SK-N-MC (cell line): ENCODE data around the gene ADIPOR2.

ENCODE experiments used
- DNase-seq: peaks from one replicate; pipeline ENCODE4 v3.0.0-alpha.2; 2011; ENCODE audit warnings: low read depth, low spot score
- H3K27ac ChIP-seq: fragments of 200-600 bp; sonication (generic); 2 replicates; pipeline ENCODE4 v1.5.1; 2016; ENCODE audit warnings: mixed run types
- H3K36me3 ChIP-seq: fragments of 200-600 bp; sonication (generic); 2 replicates; pipeline ENCODE4 v1.6.1; 2017; ENCODE audit warnings: antibody characterized with exemption, low read length, mixed read lengths; ENCODE audit not compliant: insufficient read depth
- H3K4me3 ChIP-seq: fragments of 200-600 bp; sonication (generic); 2 replicates; pipeline ENCODE4 v1.5.1; 2016
- H3K9ac ChIP-seq: fragments of 200-600 bp; sonication (generic); 2 replicates; pipeline ENCODE4 v1.8.0; 2017; ENCODE audit warnings: mixed run types, mixed read lengths; ENCODE audit not compliant: insufficient read length
- H3K9me3 ChIP-seq: fragments of 200-600 bp; sonication (generic); 2 replicates; pipeline ENCODE4 v1.6.1; 2017; ENCODE audit warnings: low read depth, mild to moderate bottlenecking, antibody characterized with exemption, low read length, moderate library complexity, mixed read lengths
- EZH2 ChIP-seq: fragments of 200-600 bp; sonication (generic); IDR thresholded peaks from one replicate; pipeline ENCODE4 v1.6.1; 2017; ENCODE audit warnings: antibody characterized with exemption
- FOXP2 ChIP-seq: optimal IDR thresholded peaks from 2 replicates; pipeline ENCODE3; 2011; ENCODE audit warnings: mild to moderate bottlenecking, moderate library complexity; ENCODE audit not compliant: insufficient read depth; ENCODE audit errors: extremely low read length, control extremely low read depth
- POLR2AphosphoS5 ChIP-seq: IDR thresholded peaks from 2 replicates; pipeline ENCODE4 v1.6.1; 2012; ENCODE audit warnings: mild to moderate bottlenecking, low read depth, low read length, borderline replicate concordance

Gene ADIPOR2

DNA sequence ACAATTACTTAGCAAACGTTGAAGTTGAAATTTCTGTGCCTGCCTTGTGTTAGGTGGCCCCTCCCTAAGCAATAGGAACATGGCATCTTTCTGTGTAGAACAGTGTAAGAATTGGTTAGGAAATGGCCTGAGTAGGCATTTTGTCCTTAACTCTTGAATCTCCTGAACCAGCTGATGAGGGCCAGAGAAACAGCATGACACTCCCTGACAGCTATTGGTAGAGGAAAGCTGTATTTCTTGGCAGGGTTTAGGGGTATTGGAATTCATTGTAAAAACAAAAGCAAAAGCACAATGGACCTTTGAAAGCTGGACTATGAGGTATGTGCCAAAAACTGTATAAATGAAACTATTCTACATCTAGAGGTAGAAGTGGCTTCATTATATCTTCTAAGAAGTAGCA is 88.9 kb downstream of the ADIPOR2 start:
- no peak for DNase-seq
- H3K9ac ChIP-seq, result no peak overlapping the region
- TF ChIP-seq POLR2AphosphoS5, result no peak
- TF ChIP-seq FOXP2, result no peak
- TF ChIP-seq EZH2, result no peak
- H3K4me3 ChIP-seq, result no peak overlapping the region
- H3K9me3 ChIP-seq, result no peaks in the 10 kb centered on the region
- peaks cover 39% of the 10 kb centered on the region for H3K36me3 ChIP-seq
- H3K27ac ChIP-seq, result no peak overlapping the region

DNA sequence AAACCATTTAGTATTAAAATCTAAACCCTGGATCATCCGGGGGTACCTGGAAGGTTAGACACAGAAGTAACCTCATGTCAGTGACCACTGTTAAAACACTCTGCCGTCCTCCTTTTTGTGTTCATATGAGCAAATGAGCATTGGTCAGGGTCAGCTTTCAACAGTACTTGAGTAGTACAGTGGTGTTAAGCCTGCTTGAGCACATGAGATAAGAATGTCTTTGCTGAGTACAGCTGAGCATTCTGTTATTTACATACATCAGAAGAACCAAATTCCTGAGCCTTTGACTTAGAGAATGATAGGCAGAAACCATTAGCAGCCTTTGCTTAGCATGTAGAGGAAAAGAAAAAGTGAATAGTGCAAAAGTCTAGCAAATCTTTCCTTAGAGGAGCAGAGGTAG is 90.9 kb downstream of the ADIPOR2 start:
- no peak overlapping the region for H3K9ac ChIP-seq
- no peaks in the 10 kb centered on the region for H3K9me3 ChIP-seq
- DNase-seq, result no peak
- no peak overlapping the region for H3K27ac ChIP-seq
- no peak overlapping the region for H3K4me3 ChIP-seq
- TF ChIP-seq FOXP2 (no peak), EZH2 (no peak), POLR2AphosphoS5 (no peak)
- peaks cover 54% of the 10 kb centered on the region for H3K36me3 ChIP-seq

DNA sequence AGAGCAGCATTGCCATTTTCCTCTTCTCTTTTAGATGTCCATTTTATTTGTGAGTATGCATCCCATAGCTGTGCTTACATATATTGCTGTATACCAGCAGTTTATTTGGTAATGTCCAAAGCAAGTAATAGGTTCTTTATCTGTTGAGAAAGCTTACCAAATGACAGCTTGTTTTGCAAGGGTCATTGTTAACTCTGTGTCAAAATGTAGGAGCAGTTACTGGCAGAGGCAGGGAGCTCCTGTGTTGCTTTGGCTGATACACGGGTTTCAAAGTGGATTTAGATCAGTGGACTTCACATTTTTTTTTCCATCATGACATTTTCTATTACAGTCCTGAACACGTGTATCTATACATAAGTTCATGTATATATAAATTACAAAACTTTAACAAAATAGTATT is 91.3 kb downstream of the ADIPOR2 start:
- Histone ChIP-seq H3K36me3 (peaks cover 54% of the 10 kb centered on the region), H3K9me3 (no peaks in the 10 kb centered on the region)

DNA sequence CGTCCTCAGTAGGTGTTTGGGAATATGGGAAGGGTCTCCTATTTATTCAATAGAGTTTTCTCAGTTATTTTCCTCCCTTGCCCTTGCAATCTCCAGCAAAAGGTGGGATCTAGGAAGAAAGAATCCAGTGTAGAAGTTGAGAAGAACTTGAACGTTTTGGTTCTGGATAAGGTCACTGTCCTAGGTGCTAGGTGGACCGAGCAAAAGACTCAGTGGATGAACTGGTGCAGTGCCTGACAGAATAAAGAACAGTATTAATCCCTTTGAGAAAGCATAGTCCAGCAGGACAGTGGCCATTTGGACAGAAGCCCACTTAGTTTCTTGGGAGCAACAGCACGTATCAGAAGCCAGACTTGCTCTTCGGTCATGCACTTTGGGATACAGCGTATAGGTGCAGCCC is 96.8 kb downstream of the ADIPOR2 start:
- H3K36me3 ChIP-seq, result peaks cover 33% of the 10 kb centered on the region
- no peak overlapping the region for H3K9ac ChIP-seq
- H3K4me3 ChIP-seq, result no peak overlapping the region
- DNase-seq, result no peak
- no peak for TF ChIP-seq EZH2
- TF ChIP-seq FOXP2, result no peak
- no peak for TF ChIP-seq POLR2AphosphoS5
- no peaks in the 10 kb centered on the region for H3K9me3 ChIP-seq
- H3K27ac ChIP-seq, result no peak overlapping the region

More for the DNA sequence above, 91.3 kb downstream of the ADIPOR2 start:
- Histone ChIP-seq H3K9ac (no peak overlapping the region), H3K4me3 (no peak overlapping the region), H3K27ac (no peak overlapping the region)
- DNase-seq, result no peak
- TF ChIP-seq POLR2AphosphoS5 (no peak), FOXP2 (no peak), EZH2 (no peak)

DNA sequence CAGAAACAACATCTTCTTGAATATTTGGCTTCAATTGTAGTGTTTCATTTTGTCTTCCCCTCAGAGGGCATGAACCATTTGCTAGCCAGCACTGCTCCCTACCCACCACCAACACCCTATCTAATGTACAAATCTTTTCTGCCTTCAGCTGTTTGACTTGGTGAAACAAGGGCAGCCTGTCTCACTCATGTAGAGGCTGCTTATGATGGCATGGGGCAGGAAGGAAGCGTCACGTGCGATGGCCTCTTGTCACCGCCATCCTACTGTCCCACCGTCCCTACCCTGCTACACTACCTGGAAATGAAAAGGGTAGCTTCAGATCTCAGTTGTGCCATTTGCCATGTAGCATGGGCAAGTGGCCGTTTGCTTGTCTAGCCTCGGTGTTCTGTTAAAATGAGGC is 99.6 kb downstream of the ADIPOR2 start:
- no peak for DNase-seq
- no peak overlapping the region for H3K4me3 ChIP-seq

DNA sequence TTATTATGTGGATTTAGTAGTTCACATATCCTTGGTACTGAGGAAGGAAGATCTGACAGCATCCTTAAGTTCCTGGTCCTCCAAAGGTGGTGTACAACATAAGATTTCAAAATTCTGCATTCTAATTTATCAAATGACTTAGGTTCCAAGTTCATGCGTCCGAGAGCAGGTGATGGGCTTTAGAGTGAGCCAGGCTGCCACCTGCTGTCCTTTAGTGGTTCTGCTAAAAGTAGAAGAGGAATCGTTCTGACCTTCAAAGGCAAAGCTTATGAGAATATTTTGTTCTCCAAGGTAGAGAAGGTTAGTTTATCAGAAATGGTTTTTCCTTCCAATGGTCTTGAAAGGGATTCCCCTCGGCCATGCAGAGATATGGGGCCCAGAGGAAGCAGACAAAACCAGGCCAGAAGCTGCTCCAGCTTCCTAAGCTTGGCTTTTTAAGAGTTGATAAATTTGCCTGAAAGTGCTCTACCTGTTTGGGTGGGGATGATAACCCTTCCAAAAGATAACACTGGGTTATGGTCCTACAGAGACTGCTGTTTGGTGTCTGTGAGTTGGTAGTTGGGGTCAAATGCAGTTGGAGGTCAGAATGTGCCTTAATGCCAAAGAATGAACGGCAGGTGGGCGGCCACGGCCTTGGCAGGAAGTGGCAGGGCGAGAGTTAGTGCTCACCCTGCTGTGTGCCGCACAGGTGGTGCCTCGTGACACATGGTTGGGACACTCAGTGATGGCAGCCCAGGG is 100.4 kb downstream of the ADIPOR2 start:
- Histone ChIP-seq H3K9ac (no peak overlapping the region), H3K9me3 (no peaks in the 10 kb centered on the region), H3K4me3 (no peak overlapping the region), H3K36me3 (peaks cover 5% of the 10 kb centered on the region), H3K27ac (no peak overlapping the region)
- TF ChIP-seq FOXP2 (no peak), POLR2AphosphoS5 (no peak), EZH2 (no peak)
- no peak for DNase-seq

More for the DNA sequence above, 99.6 kb downstream of the ADIPOR2 start:
- Histone ChIP-seq H3K27ac (no peak overlapping the region), H3K9ac (no peak overlapping the region), H3K9me3 (no peaks in the 10 kb centered on the region), H3K36me3 (peaks cover 13% of the 10 kb centered on the region)
- TF ChIP-seq EZH2 (no peak), FOXP2 (no peak), POLR2AphosphoS5 (no peak)

DNA sequence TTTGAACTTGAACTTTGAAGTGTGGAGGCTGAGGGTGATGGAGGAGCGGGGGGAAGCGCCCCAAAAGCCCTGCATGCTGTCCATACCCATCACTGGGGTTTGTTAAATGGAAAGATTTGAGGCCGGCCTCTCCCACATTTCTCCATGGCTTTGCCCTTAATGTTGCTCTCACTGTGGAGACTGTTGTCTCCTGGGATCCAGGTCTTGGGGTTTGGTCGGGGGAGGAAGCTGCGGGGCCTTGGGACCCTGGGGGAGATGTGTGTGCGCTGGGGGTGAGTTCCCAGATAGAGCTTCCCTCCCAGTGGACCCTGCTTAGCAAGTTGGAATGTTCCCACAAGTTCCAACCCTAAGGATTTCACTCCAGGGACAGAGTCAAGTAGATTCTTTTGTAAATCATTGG is 101.5 kb downstream of the ADIPOR2 start:
- Histone ChIP-seq H3K4me3 (no peak overlapping the region), H3K9me3 (no peaks in the 10 kb centered on the region), H3K9ac (no peak overlapping the region), H3K36me3 (peaks cover 5% of the 10 kb centered on the region; the same call in 1 of the 2 replicates), H3K27ac (no peak overlapping the region)
- no peak for DNase-seq
- TF ChIP-seq FOXP2, result no peak
- no peak for TF ChIP-seq POLR2AphosphoS5
- no peak for TF ChIP-seq EZH2

DNA sequence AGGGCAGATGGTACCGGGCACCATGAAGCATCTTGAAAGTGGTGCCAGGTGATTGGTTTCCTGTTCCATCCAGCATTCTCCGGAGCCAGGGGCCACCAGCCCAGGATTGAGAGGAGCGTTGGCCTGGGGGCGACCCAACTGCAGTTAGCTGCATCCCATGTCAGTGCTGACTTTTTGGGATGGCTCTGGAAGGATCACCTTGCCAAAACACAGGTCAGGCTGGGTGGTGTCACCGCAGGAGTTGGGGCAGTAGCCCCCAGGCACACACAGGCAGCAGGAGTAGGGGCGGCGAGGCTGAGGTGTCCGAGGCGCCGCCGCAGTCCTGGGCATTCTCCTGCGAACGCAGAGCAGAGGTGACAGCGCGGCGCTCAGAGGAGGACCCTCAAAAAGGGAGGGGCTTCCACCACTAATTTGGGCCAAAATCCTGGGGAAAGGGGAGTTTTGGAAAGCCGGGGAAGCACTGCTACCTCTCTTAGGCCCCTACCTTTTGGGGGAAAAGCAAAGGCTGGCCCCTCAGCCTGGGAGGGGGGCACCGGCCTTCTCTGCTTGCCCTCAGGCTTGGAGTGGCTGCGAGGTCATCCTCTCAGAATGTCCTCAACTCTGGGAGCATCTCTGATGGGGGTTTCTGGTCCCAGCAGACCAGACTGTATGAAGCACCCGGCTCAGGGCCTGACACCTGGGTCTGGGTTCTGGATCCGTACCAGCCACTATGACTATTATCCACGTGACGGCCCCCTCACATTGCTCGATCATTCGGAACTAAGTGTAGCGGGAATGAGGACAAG is 102.7 kb downstream of the ADIPOR2 start:
- Histone ChIP-seq H3K27ac (no peak overlapping the region), H3K9me3 (no peaks in the 10 kb centered on the region), H3K4me3 (no peak overlapping the region), H3K36me3 (no peaks in the 10 kb centered on the region), H3K9ac (no peak overlapping the region)
- TF ChIP-seq EZH2 (no peak), FOXP2 (no peak), POLR2AphosphoS5 (no peak)
- no peak for DNase-seq
